RWPE2 (cell line): ENCODE data around the gene MFRP.

Experiments
- ATAC-seq: fragments of 200-7000 bp; cut with Tn5 transposase; 3 replicates; pipeline ENCODE4 v1.9.1; 2021; ENCODE audit warnings: low read depth
- DNase-seq: peaks from one replicate; pipeline ENCODE4 v3.0.0-alpha.2; 2020; ENCODE audit warnings: low spot score
- H3K27ac ChIP-seq: fragments of 450-650 bp; 2 replicates; pipeline ENCODE4 v1.5.1; 2017; ENCODE audit warnings: mild to moderate bottlenecking; ENCODE audit not compliant: poor library complexity, severe bottlenecking
- H3K27me3 ChIP-seq: fragments of 250-450 bp; sonication (Bioruptor Pico); 2 replicates; pipeline ENCODE4 v1.5.1; 2021; ENCODE audit warnings: mild to moderate bottlenecking, moderate library complexity; ENCODE audit not compliant: insufficient read depth, poor library complexity, severe bottlenecking
- H3K36me3 ChIP-seq: fragments of 250-450 bp; sonication (Bioruptor Pico); 2 replicates; pipeline ENCODE4 v1.5.1; 2020; ENCODE audit warnings: low read depth, mild to moderate bottlenecking, moderate library complexity
- H3K4me1 ChIP-seq: fragments of 250-450 bp; sonication (Bioruptor Pico); 2 replicates; pipeline ENCODE4 v1.5.1; 2021; ENCODE audit warnings: mild to moderate bottlenecking, moderate library complexity; ENCODE audit not compliant: insufficient read depth, poor library complexity, severe bottlenecking
- H3K4me3 ChIP-seq: fragments of 250-450 bp; sonication (Bioruptor Pico); 2 replicates; pipeline ENCODE4 v1.5.1; 2021; ENCODE audit warnings: mild to moderate bottlenecking, moderate library complexity; ENCODE audit not compliant: severe bottlenecking
- H3K9me3 ChIP-seq: fragments of 250-450 bp; sonication (Bioruptor Pico); 2 replicates; pipeline ENCODE4 v1.5.1; 2021; ENCODE audit warnings: mild to moderate bottlenecking, moderate library complexity; ENCODE audit not compliant: severe bottlenecking
- TF ChIP-seq, protein P1 (sequence below): fragments of 450-650 bp; IDR thresholded peaks from one replicate; pipeline ENCODE4 v1.5.1; 2017; ENCODE audit warnings: mild to moderate bottlenecking, moderate library complexity; ENCODE audit not compliant: poor library complexity, severe bottlenecking

Gene MFRP

DNA sequence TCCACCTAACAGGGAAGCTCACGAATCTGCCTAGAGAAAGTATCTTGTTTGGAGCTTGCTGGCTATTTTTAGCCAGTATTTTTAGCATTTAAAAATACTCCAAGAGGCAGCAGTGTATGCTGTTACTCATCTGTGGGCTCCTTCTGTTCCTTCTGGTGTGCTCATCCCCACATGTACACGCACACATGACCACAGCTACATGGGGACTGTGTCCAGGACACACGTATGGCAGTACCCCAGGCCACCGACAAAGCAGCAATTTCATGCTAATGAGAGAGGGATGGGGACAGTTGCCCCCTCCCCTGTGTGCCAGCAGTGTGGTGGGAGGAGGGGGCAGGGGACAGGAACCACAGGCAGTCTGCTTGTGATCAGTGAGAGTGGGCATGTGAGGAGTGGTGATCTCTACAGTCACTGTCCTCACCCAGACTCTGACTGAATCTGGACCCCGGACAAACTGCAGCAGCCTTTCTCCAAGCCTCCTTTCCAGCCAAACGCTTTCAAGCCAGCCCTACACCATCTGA, 18.6 kb upstream of the MFRP start:
- H3K4me3 ChIP-seq, result no peak overlapping the region
- ATAC-seq (no peak), DNase-seq (no peak)
- TF ChIP-seq, protein P1, sequence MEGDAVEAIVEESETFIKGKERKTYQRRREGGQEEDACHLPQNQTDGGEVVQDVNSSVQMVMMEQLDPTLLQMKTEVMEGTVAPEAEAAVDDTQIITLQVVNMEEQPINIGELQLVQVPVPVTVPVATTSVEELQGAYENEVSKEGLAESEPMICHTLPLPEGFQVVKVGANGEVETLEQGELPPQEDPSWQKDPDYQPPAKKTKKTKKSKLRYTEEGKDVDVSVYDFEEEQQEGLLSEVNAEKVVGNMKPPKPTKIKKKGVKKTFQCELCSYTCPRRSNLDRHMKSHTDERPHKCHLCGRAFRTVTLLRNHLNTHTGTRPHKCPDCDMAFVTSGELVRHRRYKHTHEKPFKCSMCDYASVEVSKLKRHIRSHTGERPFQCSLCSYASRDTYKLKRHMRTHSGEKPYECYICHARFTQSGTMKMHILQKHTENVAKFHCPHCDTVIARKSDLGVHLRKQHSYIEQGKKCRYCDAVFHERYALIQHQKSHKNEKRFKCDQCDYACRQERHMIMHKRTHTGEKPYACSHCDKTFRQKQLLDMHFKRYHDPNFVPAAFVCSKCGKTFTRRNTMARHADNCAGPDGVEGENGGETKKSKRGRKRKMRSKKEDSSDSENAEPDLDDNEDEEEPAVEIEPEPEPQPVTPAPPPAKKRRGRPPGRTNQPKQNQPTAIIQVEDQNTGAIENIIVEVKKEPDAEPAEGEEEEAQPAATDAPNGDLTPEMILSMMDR, result no peak
- H3K9me3 ChIP-seq, result no peaks in the 10 kb centered on the region
- peaks cover 46% of the 10 kb centered on the region for H3K4me1 ChIP-seq
- H3K27me3 ChIP-seq, result no peaks in the 10 kb centered on the region
- no peaks in the 10 kb centered on the region for H3K36me3 ChIP-seq
- no peak overlapping the region for H3K27ac ChIP-seq

GRCh38 chr11:119363851-119364590, 17.5 kb upstream of the MFRP start:
- 0 out of 2 replicates have a peak, but pooled peaks cover under 1% of the 10 kb centered on the region for H3K36me3 ChIP-seq
- ATAC-seq, result no peak
- no peaks in the 10 kb centered on the region for H3K9me3 ChIP-seq
- H3K27ac ChIP-seq, result no peak overlapping the region
- peak overlapping the region; percentile 33 for H3K4me3 ChIP-seq
- H3K27me3 ChIP-seq, result no peaks in the 10 kb centered on the region
- TF ChIP-seq, protein P1, result no peak
- H3K4me1 ChIP-seq, result peaks cover 48% of the 10 kb centered on the region
- DNase-seq, result no peak

- Histone ChIP-seq H3K4me1 (peaks cover 41% of the 10 kb centered on the region), H3K9me3 (no peaks in the 10 kb centered on the region), H3K4me3 (no peak overlapping the region), H3K27me3 (no peaks in the 10 kb centered on the region), H3K36me3 (0 out of 2 replicates have a peak, but pooled peaks cover 3% of the 10 kb centered on the region), H3K27ac (no peak overlapping the region)
- DNase-seq (no peak), ATAC-seq (no peak)
- TF ChIP-seq, protein P1, result no peak
Observed at GRCh38 chr11:119363081-119363850, 16.8 kb upstream of the MFRP start.

DNA sequence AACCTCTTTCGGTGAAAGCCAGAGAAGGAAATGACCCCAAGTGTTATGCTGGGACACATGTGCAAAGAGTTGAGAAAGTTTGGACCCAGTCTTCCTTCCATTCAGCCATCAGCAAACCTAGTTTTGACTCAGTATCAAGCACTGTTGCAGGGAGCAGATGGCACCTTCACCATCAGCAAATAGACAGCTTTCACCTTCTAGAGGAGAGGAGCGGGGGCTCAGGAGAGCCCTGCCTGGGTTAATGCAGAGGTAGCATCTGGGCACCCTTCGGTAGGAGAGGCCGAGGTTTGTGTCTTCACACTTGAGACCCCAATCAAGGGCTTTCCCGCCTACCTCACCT, 16.2 kb upstream of the MFRP start:
- no peaks in the 10 kb centered on the region for H3K9me3 ChIP-seq
- TF ChIP-seq, protein P1, result no peak
- peaks cover 35% of the 10 kb centered on the region for H3K4me1 ChIP-seq
- 0 out of 2 replicates have a peak, but pooled peaks cover 3% of the 10 kb centered on the region for H3K36me3 ChIP-seq
- no peak for DNase-seq
- H3K4me3 ChIP-seq, result no peak overlapping the region
- no peak for ATAC-seq
- H3K27me3 ChIP-seq, result no peaks in the 10 kb centered on the region
- H3K27ac ChIP-seq, result no peak overlapping the region
